IPS-18a (cell line): ENCODE results near the gene FAM163B.

Experiments used
- H3K27ac ChIP-seq: one replicate; pipeline ENCODE4 v1.5.1; 2013; ENCODE audit warnings: low read length
- H3K27me3 ChIP-seq: one replicate; pipeline ENCODE4 v1.6.1; 2013; ENCODE audit warnings: mild to moderate bottlenecking, low read length; ENCODE audit not compliant: control insufficient read depth, insufficient read depth
- H3K36me3 ChIP-seq: one replicate; pipeline ENCODE4 v1.6.1; 2013; ENCODE audit warnings: low read depth, low read length; ENCODE audit not compliant: control insufficient read depth
- H3K4me1 ChIP-seq: one replicate; pipeline ENCODE4 v1.6.1; 2013; ENCODE audit warnings: low read depth, low read length; ENCODE audit not compliant: control insufficient read depth
- H3K4me3 ChIP-seq: one replicate; pipeline ENCODE4 v1.5.1; 2013; ENCODE audit warnings: low read length
- H3K9ac ChIP-seq: one replicate; pipeline ENCODE4 v1.6.1; 2013; ENCODE audit warnings: mild to moderate bottlenecking, low read length, moderate library complexity
- H3K9me3 ChIP-seq: one replicate; pipeline ENCODE4 v1.6.1; 2013; ENCODE audit warnings: low read depth, low read length; ENCODE audit not compliant: control insufficient read depth

FAM163B gene

DNA sequence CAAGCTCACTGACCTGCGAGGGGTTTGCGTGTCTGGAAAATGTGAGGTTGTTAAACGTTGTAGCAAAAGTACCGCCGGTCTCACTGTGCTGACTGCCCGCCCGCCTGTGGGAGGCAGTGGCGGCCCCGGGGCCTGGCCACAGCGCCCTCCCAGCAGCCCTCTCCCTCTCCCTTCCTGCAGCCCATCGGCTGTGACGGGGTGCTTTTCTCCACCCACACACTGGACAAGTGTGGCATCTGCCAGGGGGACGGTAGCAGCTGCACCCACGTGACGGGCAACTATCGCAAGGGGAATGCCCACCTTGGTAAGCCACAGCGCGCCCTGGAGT is 68.5 kb downstream of the FAM163B start:
- Histone ChIP-seq H3K4me1 (peaks cover 11% of the 10 kb centered on the region), H3K27ac (no peak overlapping the region), H3K27me3 (peaks cover 15% of the 10 kb centered on the region), H3K9ac (no peak overlapping the region), H3K36me3 (no peaks in the 10 kb centered on the region), H3K9me3 (no peaks in the 10 kb centered on the region), H3K4me3 (no peak overlapping the region)

DNA sequence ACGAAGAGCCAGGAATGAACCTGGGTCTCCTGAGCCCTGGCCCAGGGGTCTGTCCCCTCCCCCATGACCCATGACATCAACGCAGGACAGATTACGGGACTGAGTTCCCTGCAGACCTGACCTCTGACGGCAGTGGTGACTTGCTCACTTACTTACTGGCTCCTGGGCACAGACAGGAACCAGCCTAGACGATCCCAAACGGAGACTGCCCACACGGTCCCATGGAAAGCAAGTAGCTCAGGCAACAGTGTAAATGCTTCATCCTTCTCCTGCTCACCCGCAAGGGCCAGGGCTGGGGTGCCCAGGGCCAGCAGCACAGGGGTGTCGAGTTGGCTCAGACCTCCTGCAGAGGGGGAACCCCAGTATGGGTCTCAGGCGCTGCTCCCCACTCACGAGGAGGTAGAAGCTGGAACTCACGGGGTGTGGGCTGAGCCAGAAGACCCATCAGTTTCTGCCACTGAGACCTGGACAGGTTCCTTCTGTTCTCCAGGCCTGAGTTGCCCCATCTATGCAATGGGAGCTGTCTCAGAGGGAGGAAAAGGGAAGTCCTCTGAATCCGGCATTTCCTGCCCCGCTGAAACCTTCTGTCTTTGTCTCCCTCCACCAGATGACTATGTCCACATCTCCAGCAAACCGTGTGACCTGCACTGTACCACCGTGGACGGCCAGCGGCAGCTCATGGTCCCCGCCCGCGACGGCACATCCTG is 69.0 kb downstream of the FAM163B start:
- H3K4me1 ChIP-seq, result peaks cover 11% of the 10 kb centered on the region
- no peak overlapping the region for H3K4me3 ChIP-seq
- no peaks in the 10 kb centered on the region for H3K36me3 ChIP-seq
- no peak overlapping the region for H3K9ac ChIP-seq
- peaks cover 19% of the 10 kb centered on the region for H3K27me3 ChIP-seq
- H3K27ac ChIP-seq, result no peak overlapping the region
- H3K9me3 ChIP-seq, result no peaks in the 10 kb centered on the region

DNA sequence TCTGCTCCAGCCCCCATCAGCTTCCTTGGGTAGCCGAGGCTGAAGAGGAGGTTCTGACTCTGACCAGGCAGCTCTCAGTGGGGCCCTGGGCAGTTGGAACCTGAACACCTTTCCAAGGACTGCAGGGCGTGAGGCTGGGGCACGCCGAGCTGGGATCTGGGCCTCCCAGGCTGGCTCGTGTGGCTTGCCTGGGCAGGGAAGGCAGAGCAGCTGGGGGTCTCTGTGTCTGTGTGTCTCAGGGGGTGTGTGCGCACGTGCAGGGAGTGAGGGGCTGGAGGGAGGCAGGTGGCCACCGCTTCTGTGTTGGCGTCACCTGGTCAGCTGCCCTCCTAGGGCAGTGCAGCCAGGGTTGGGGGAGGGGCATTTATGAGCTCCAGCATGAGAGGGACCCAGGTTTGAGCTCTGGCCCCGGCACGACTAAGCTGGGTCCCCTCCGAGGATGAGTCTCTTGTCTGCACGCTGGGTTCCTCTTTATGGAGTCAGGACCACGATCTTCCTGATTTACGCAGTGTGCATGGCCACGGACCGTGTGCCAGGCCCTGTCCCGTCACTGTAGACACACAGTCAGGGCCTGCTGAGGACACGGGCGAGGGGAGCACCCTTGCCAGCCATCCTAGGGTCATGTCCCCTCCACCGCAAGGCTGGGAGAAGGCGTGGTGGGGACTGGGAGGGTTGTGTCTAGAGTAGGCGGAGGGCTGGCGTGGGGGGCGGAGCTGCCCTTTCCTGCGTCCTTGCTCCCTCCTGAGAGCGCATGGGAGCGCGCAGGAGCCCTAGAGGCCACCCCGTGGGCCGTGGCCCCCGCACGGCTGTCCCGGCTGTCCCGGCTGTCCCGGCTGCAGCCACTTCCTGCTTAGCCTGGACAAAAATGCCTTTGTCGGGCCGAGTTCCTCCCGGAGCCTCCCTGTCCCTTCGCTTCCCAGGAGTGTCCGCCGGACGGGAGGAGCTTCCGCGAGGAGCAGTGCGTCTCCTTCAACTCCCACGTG is 70.0 kb downstream of the FAM163B start:
- H3K9me3 ChIP-seq, result no peaks in the 10 kb centered on the region
- peaks cover 25% of the 10 kb centered on the region for H3K27me3 ChIP-seq
- H3K9ac ChIP-seq, result no peak overlapping the region
- no peak overlapping the region for H3K27ac ChIP-seq
- no peak overlapping the region for H3K4me3 ChIP-seq
- H3K36me3 ChIP-seq, result no peaks in the 10 kb centered on the region
- peaks cover 11% of the 10 kb centered on the region for H3K4me1 ChIP-seq

DNA sequence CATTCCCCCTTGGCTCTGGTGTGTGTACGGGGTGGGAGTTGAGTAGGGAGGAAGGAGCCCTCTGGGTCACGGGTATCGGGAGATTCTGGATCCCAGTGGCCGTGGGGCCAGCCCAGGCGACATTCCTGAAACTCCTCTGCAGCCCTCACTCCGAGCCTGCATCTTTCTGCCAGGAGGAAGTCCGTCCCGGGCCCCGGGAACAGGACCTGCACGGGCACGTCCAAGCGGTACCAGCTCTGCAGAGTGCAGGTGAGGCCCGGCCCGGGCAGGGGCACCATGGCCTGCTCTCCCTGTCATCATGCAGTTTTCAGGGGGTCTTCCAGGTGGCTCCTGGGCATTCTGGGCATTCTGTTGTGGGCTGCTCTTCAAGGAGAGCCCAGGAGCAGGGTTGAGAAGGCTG is 71.0 kb downstream of the FAM163B start:
- no peak overlapping the region for H3K9ac ChIP-seq
- H3K4me3 ChIP-seq, result no peak overlapping the region
- H3K9me3 ChIP-seq, result no peaks in the 10 kb centered on the region
- no peaks in the 10 kb centered on the region for H3K36me3 ChIP-seq
- H3K27ac ChIP-seq, result no peak overlapping the region
- H3K27me3 ChIP-seq, result peaks cover 35% of the 10 kb centered on the region
- peaks cover 15% of the 10 kb centered on the region for H3K4me1 ChIP-seq

DNA sequence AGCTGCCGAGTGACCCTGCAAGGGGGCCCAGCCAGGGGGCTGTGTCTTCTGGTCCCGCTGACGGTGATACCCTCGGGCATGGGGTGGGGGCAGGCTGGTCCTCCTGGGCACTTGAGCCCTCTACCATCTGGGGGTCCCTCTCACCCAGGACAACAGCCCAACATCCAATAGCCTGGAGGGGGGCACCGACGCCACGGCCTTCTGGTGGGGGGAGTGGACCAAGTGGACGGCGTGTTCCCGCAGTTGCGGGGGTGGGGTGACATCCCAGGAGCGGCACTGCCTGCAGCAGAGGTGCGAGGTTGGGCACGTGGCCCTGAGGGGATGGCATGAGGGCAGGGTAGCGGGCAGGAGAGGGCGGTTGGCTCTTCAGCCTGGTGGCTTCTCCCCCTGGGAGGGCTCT is 71.9 kb downstream of the FAM163B start:
- H3K4me1 ChIP-seq, result peaks cover 15% of the 10 kb centered on the region
- H3K27ac ChIP-seq, result no peak overlapping the region
- no peaks in the 10 kb centered on the region for H3K9me3 ChIP-seq
- H3K36me3 ChIP-seq, result no peaks in the 10 kb centered on the region
- H3K9ac ChIP-seq, result no peak overlapping the region
- H3K27me3 ChIP-seq, result peaks cover 40% of the 10 kb centered on the region
- H3K4me3 ChIP-seq, result no peak overlapping the region

DNA sequence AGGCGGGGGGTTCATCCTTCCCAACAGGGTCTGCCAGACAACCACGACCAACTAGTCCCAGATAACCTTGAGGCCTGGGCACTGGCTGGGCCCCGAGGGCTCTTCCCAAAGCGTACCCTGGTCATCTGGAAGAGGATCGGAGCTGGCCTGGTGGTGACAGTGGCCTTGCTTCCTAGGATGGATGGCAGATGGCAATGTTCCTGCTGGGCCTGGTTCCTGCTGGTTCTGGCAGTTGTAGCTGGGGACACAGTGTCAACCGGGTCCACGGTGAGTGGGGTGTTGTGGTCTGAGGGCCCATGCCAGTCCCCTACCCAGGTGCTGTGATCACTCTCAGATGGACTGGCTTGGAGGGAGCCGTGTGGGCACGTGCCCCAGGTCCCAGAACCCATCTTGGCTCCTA is 72.7 kb downstream of the FAM163B start:
- H3K4me1 ChIP-seq, result peaks cover 15% of the 10 kb centered on the region
- no peaks in the 10 kb centered on the region for H3K36me3 ChIP-seq
- H3K27me3 ChIP-seq, result peaks cover 40% of the 10 kb centered on the region
- H3K4me3 ChIP-seq, result no peak overlapping the region
- no peaks in the 10 kb centered on the region for H3K9me3 ChIP-seq
- no peak overlapping the region for H3K9ac ChIP-seq
- no peak overlapping the region for H3K27ac ChIP-seq

DNA sequence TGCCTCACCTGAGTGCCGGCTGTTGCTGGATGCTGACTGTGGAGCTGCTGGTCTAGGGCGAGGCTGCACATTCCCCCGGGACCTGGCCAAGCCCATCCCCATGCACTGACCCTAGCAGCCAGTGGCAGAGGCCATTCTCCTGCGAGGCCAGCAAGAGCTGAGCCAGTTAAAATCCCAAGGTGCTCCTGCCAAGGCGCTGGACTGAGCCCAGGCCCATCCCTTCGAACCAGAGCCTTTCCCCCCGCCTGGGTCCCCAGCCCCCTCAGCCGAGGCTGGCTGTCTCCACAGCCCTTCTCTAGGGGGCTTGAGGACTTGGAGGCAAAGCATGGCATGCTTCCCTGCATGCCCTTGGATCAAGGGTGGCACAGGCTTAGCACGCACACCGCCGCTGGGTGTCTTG is 73.1 kb downstream of the FAM163B start:
- Histone ChIP-seq H3K4me3 (no peak overlapping the region), H3K4me1 (peaks cover 15% of the 10 kb centered on the region), H3K27ac (no peak overlapping the region), H3K27me3 (peaks cover 40% of the 10 kb centered on the region), H3K36me3 (no peaks in the 10 kb centered on the region), H3K9ac (no peak overlapping the region), H3K9me3 (no peaks in the 10 kb centered on the region)

DNA sequence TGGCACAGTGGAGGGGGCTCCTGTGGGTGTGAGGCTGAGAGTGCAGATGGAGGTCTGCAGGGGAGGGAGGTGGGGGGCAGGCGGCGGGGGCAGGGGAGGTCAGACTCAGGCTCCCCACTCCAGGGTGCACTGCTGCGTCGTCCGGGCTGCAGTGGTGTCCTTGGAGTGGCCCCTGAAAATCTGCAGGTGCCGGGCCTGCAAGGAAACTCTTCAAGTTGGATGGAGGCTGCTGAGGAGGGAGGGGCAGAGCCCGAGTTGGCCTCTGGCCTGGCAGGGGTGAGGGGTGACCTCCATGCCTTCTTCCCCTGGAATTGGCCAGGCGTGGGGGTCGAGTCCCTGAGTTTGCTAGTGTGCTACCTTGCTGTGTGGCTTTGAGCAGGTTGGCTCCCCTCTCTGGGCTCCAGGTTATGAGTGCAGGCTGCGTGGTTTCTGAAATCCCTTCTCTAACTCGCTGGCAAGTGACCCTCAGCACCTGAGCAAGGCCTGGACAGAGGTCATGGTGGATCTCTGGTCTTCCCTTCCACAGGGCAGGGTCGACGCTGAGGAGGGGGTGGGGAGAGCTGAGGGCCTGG is 73.8 kb downstream of the FAM163B start:
- peaks cover 38% of the 10 kb centered on the region for H3K27me3 ChIP-seq

DNA sequence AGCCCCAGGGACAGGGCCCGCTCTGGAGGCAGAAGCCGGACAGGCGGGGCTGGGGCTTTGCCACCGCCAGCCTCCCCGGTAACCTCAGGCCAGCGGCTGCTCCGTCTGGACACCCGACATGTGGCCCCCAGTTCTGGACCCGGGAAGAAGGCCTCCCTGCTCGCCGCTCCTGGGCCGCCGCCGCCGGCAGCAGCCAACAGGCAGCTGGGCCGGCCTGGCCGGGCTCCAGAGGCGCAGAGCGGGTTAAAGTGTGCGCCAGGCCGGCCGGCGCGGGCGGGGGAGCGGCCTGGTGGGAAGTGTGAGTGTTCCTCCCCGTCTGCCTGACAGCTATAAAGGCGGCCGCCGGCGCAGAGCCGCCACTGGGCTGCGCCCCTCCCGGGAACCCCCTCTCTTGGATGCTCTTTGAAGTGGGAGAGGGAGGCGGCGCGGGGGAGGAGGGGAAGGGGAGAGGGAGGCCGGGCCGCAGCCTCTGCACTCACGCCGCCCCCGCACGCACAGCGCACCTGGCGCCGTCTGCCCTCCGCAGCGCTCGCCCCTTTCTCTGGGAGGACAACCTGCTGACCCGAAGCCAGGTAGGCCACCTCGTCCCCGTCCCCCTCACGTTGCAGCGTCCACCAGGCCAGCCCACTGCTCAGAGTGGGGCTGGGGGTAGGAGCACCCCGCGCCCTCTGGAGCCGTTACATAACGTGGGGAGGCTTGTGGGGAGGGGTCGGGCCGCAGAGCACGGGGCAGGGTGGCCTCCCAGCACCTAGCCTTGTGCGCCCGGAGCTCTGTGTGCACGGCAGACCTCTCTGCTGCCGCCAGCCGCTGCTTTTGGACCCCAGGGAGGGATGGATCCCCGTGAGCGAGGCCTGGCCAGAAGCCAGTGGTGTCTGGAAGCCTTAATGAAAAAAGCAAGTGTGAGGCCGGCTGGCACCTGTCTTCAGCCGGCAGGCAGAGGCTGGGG is 74.6 kb downstream of the FAM163B start, which contains the start of gene ADAMTSL2:
TSS of gene ADAMTSL2 (plus strand) at position 359 of the 946 bp plus-strand sequence. CDS start 2,009 bp downstream, outside the sequence.
- no peaks in the 10 kb centered on the region for H3K9me3 ChIP-seq
- no peak within 1 kb of the TSS for H3K9ac ChIP-seq
- H3K27ac ChIP-seq, result no peak within 1 kb of the TSS
- H3K36me3 ChIP-seq, result no peaks in the 10 kb centered on the region
- peaks cover 7% of the 10 kb centered on the region for H3K4me1 ChIP-seq
- H3K4me3 ChIP-seq, result peak within 1 kb of the TSS; percentile 49
- H3K27me3 ChIP-seq, result peaks cover 31% of the 10 kb centered on the region

More for the DNA sequence above, 73.8 kb downstream of the FAM163B start:
- H3K36me3 ChIP-seq, result no peaks in the 10 kb centered on the region
- no peak overlapping the region for H3K4me3 ChIP-seq
- no peak overlapping the region for H3K9ac ChIP-seq
- no peaks in the 10 kb centered on the region for H3K9me3 ChIP-seq
- no peak overlapping the region for H3K27ac ChIP-seq
- H3K4me1 ChIP-seq, result peaks cover 15% of the 10 kb centered on the region

DNA sequence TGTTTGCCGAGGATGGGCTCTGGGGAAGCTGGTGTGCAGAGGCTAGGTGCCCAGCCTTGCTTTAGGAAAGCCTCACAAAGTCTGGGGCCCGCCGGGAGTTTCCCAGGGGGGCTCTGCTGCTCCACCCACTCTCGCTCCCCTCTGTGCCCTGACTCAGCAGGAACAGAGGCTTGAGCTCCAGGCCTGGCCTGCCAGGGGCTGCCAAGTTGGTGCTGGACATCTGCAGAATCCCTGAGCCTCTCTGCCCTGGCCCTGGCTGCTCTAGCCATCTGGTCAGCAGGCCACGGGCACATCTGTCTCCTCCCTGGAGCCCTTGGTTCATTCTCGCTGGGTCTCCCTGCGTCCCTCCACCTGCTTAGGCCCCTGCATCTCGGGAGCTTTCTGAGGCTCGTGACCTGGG is 75.3 kb downstream of the FAM163B start:
- H3K9ac ChIP-seq, result no peak overlapping the region
- H3K36me3 ChIP-seq, result no peaks in the 10 kb centered on the region
- H3K27me3 ChIP-seq, result peaks cover 30% of the 10 kb centered on the region
- no peaks in the 10 kb centered on the region for H3K9me3 ChIP-seq
- no peak overlapping the region for H3K27ac ChIP-seq
- peaks cover 4% of the 10 kb centered on the region for H3K4me1 ChIP-seq
- H3K4me3 ChIP-seq, result peak overlapping the region; percentile 49
